NT2/D1 (cell line): ENCODE results near the gene KDM2B.

ENCODE experiments used
- SUZ12 ChIP-seq: IDR thresholded peaks from 2 replicates; pipeline ENCODE4 v1.6.1; 2011; ENCODE audit not compliant: insufficient read length, insufficient read depth; ENCODE audit errors: extremely low read depth
- YY1 ChIP-seq: IDR thresholded peaks from 2 replicates; pipeline ENCODE4 v1.6.1; 2011; ENCODE audit not compliant: insufficient read length, insufficient read depth
- ZNF274 ChIP-seq: IDR thresholded peaks from 2 replicates; pipeline ENCODE4 v1.6.1; 2011; ENCODE audit warnings: mild to moderate bottlenecking, low read depth, low read length

DNA sequence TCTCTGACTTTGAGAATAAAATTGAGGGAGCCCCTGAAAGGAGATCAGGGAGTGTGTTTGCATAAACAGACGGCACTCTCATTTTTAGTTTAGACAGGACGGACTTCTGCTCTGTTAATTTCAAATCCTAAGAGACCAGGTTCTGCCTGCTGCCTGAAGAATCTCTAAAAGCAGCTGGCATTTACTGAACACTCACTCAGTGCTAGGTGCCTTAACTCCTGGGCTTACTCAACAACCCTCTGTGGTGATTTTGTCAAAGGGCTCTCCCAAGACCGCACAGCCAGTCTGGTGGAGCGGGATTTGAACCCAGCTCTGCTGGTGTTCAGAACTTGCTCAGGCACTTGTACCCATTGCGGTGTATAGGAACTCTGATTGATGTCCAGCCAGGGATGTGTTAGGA is 47.7 kb upstream of the KDM2B start:
- no peak for TF ChIP-seq SUZ12
- TF ChIP-seq YY1: no peak
- no peak for TF ChIP-seq ZNF274
